ENCODE data around the gene CDK5. TPM values are rescaled to one million over a fixed set of nuclear protein-coding genes. Genes with fewer than 3 reads are reported as not detected.

CDK5 gene
- total and polyA plus RNA-seq, 9 of the 15 experiments (the other 6 are each of a cell fraction or from before 2014, with no cell fraction given), result 3.2 to 38.0 (median 27.5) TPM

- TF ChIP-seq, protein P1, sequence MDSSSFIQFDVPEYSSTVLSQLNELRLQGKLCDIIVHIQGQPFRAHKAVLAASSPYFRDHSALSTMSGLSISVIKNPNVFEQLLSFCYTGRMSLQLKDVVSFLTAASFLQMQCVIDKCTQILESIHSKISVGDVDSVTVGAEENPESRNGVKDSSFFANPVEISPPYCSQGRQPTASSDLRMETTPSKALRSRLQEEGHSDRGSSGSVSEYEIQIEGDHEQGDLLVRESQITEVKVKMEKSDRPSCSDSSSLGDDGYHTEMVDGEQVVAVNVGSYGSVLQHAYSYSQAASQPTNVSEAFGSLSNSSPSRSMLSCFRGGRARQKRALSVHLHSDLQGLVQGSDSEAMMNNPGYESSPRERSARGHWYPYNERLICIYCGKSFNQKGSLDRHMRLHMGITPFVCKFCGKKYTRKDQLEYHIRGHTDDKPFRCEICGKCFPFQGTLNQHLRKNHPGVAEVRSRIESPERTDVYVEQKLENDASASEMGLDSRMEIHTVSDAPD (CRISPR knock-in tag; IDR thresholded peaks at IDR 0.05), result no peak
- TF ChIP-seq SAFB (IDR thresholded peaks at IDR 0.05; ENCODE audit: borderline replicate concordance, low read depth, low read length) (no peak), HDAC6 (IDR thresholded peaks at IDR 0.05; ENCODE audit: low read depth, low read length) (no peak), CBFA2T3 (IDR thresholded peaks at IDR 0.05) (no peak), ZNF165 (CRISPR knock-in tag; IDR thresholded peaks at IDR 0.05; ENCODE audit: borderline replicate concordance) (no peak)
Observed at GRCh38 chr7:151093748-151094147, 36.1 kb upstream of the CDK5 start (continued).

DNA sequence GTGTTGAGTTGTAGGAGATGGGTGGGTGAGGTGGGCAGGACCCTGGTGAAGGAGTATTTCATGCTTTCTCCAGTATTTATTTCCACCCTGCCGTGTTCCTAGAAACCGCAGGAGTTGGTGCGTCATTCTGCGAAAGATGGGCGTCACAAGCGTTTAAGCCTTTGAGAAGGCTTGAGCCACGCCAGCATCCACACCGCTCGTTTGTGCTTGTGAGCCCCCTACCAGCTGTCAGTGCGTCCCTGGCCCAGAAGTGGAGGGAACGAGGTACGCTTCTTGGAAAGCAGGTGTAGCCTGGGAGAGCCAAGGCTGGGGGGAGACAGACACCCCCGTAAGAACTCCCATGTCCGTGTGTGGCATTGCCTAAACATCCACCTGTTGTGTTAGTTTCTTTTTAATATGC, 34.3 kb upstream of the CDK5 start:
- Histone ChIP-seq H3K9ac (ENCODE audit: insufficient read depth in 1 of 2, low read depth in 2 of 2, low read length in 2 of 2) (0 out of 4 replicates have a peak overlapping the region, but pooled peaks of 1 of the 2 experiments have one; percentile 18), H3K79me2 (ENCODE audit: control insufficient read depth, insufficient read depth, low read length) (peaks cover 97% of the 10 kb centered on the region), H3K27me3 (ENCODE audit: control insufficient read depth in 2 of 2, insufficient read depth in 2 of 2, low read length in 2 of 2) (no peaks in the 10 kb centered on the region), H4K20me1 (replicated peaks; ENCODE audit: control insufficient read depth, insufficient read depth, low read length) (peaks cover 60% of the 10 kb centered on the region), H3K9me3 (replicated peaks; ENCODE audit: control insufficient read depth, insufficient read depth, low read depth, low read length) (no peaks in the 10 kb centered on the region), H3K36me3 (ENCODE audit: control insufficient read depth, insufficient read depth, low read length) (peaks cover 85% of the 10 kb centered on the region; the same call in 2 of the 3 replicates), H3K4me2 (ENCODE audit: insufficient read depth, low read length) (no peak overlapping the region), H2AFZ (ENCODE audit: low read depth, low read length) (no peak overlapping the region), H3K27ac (ENCODE audit: extremely low read depth, low read depth, low read length) (no peak overlapping the region), H3K4me3 (no peak overlapping the region), H3K4me1 (replicated peaks in 1 of 2; ENCODE audit: control insufficient read depth in 2 of 2, insufficient read depth in 2 of 2, low read length in 2 of 2) (peaks cover 21 to 52% of the 10 kb centered on the region in 2 experiments), H3K9me1 (ENCODE audit: control insufficient read depth, insufficient read depth, low read length) (peaks cover 9% of the 10 kb centered on the region)
- 90% methylated on average over 14 of the region's 14 CpGs for WGBS (ENCODE audit: insufficient coverage, low coverage, missing lambda C conversion rate)
- CTCF ChIA-PET (ENCODE audit: low intra/inter-chr PET ratio), result interaction anchor here (2.2 kb wide), 1 partner anchor 19 kb away, joined by 7 read pairs; no protein-coding TSS in a partner anchor
- intact Hi-C loops (cut with micrococcal nuclease), result loop anchor here (2.0 to 10.0 kb wide), 2 partner anchors 17 to 307 kb away; no protein-coding TSS in a partner anchor
- BruUV-seq (replicated peaks), result no TSS peak
- 0 out of 2 replicates have a peak, but pooled peaks have one; percentile 25 for TF ChIP-seq RBFOX2 (IDR thresholded peaks at IDR 0.05; ENCODE audit: low read depth, low read length)
- TF ChIP-seq MYBL2 (IDR thresholded peaks at IDR 0.05; ENCODE audit: low read depth), result no peak
- TF ChIP-seq MYBL2 (CRISPR knock-in tag; IDR thresholded peaks at IDR 0.05; ENCODE audit: borderline replicate concordance), result no peak
- no peak for DNase-seq (ENCODE audit: extremely low read depth in 1 of 4, low spot score in 3 of 4)
- in situ Hi-C loops (cut with MboI), result no loop called here
- no peak for FAIRE-seq
- ATAC-seq, result no peak
- POLR2A ChIA-PET, result interaction anchor here (1.4 to 4.4 kb wide), 3 partner anchors 9 to 14 kb away, joined by 3 to 31 read pairs (median 6); partner anchors contain the start of gene TMUB1

Data from K562 (cell line).